Measurements from ENCODE around the gene TMEM245.

Gene TMEM245

DNA sequence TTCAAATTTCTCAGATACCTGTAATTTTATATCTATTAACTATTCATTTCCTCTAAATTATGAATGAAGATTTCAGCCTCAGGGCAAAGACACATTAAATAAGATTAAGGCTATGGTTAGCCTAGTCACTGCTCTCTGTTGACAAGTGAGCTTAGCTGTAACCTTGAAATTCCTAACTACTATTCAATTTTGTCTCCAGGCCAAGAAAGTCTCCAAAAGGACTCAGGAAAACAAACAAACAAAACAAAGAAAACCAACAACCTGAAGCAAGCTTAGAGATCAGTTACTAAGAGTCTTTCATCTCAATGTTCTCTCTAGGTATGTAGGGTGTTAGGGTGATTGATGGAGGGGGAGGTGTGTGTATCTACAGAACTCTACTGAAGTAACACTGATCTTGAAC, 96.9 kb downstream of the TMEM245 start:
- no peak overlapping the region for H3K27ac ChIP-seq
- TF ChIP-seq, protein P1, sequence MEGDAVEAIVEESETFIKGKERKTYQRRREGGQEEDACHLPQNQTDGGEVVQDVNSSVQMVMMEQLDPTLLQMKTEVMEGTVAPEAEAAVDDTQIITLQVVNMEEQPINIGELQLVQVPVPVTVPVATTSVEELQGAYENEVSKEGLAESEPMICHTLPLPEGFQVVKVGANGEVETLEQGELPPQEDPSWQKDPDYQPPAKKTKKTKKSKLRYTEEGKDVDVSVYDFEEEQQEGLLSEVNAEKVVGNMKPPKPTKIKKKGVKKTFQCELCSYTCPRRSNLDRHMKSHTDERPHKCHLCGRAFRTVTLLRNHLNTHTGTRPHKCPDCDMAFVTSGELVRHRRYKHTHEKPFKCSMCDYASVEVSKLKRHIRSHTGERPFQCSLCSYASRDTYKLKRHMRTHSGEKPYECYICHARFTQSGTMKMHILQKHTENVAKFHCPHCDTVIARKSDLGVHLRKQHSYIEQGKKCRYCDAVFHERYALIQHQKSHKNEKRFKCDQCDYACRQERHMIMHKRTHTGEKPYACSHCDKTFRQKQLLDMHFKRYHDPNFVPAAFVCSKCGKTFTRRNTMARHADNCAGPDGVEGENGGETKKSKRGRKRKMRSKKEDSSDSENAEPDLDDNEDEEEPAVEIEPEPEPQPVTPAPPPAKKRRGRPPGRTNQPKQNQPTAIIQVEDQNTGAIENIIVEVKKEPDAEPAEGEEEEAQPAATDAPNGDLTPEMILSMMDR (conservative IDR thresholded peaks at IDR 0.05) = no peak

DNA sequence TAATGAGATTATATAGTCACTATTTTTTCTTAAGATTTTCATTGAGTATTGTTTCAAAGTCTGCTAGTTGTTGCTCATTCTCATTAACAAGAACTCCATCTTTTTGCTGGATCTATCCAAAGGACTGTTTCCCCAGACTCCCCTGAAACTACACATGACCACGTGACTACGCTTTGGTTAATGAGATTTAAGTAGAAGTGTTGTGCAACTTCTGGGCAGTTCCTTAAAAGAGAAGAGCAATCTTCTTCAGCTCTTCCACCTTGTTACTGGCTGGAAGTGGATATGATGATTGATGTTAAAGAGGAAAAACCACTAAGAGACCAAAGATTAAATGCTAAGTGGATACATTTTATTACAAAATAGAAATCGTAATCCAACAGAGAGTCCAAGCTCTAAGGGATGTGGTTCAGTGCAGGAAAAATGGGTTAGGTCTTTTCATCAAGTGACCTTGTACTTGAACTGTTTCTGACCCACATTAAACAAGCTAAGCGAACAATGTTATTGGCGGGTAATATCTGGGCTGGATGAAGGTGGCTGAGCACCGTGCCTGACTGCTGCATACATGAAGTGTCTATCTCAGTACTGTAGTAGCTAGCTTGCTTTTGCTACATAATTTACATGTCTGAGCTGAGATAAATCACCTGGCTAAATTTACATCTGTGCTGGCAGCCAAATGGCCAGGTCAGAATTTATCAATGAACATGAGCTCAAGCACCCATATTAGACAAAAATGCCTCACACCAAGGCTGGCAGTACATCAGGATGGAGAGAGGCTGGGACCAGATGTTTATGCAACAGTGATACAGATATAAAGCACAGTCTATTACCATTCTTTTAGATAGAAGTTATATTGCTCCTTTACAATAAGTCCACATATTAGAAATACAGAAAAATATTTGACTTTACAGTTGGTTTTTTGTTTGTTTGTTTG, 98.9 kb downstream of the TMEM245 start:
- no peak overlapping the region for H3K27ac ChIP-seq
- TF ChIP-seq, protein P1 (conservative IDR thresholded peaks at IDR 0.05) = no peak

DNA sequence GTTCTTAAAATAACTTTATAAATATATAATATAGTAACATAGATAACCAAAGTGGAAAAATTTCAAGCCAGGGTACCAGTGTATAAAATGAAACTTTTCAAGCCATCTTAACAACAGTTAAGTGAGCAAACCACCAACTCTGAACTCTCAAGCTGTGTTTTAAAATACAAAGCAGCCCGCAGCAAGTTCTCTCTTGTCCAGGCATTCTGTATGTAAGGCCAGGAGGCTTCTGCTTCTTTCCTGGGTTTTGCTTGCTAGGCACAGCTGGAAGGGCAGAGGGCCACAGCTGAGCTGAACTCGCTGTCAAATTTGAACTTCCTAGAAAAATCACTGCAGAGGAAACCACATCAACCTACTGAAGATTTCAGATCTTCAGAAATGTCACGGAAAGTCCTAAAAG, 99.6 kb downstream of the TMEM245 start:
- TF ChIP-seq, protein P1 (conservative IDR thresholded peaks at IDR 0.05) = no peak
- no peak overlapping the region for H3K27ac ChIP-seq

DNA sequence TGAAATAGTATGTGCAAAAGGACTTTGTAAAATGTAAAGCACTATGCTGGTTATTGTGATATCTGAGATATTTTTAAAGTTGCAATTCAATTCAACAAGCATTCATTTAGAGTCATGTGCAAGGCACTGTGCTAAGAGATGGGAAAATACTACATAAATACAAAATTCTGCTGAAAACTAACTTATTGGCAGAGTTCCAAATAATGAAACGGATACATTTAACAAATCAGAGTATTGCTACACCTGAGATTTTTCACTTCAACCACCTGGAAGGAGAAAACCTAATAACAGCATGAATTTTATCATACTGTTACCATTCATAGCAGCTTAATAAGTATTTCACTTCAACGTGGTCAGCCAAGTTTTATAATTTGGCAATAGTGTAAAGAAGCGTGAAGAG, 100.3 kb downstream of the TMEM245 start:
- no peak overlapping the region for H3K27ac ChIP-seq
- TF ChIP-seq, protein P1 (conservative IDR thresholded peaks at IDR 0.05) = no peak

DNA sequence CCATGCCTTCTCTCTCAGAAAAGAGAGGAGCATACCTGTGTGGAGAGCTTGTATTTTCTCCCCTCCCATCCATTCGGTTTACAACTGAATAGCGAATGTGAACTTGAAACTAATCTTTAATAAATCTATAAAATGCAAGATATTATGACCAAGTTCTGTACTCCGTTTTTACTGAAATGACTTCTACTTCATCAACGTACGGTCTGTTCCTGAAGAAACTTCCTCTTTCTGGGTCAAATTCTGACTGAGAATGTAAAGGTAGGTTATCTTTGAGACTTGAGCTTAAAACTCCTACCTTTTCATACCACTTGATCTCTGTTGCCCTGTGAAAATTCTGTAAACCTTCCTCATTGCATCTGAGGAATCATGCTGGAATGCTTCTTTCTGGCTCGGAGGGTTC, 102.3 kb downstream of the TMEM245 start:
- H3K27ac ChIP-seq = peak overlapping the region; percentile 24

DNA sequence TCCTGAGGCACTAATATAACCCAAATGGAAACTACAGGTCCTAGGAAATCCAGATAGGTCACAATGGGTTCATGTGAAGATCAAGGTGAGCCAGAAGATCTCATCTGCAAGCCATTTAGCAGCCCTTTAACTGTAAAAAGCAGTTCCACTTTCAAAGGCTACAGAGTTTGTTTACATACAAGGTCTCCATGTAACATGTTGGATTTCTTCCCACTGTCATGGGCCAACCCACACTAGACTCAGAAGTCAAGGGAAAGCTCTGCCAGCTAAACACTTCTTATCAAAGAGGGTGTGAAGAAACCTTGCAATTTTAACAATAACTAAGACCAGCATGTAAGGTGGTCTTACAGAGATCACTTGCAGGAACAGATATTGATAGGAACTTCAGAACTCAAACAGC, 102.7 kb downstream of the TMEM245 start:
- H3K27ac ChIP-seq = peak overlapping the region; percentile 24
- TF ChIP-seq, protein P1 (conservative IDR thresholded peaks at IDR 0.05) = no peak

More for the DNA sequence above, 102.3 kb downstream of the TMEM245 start:
- TF ChIP-seq, protein P1 (conservative IDR thresholded peaks at IDR 0.05) = no peak

DNA sequence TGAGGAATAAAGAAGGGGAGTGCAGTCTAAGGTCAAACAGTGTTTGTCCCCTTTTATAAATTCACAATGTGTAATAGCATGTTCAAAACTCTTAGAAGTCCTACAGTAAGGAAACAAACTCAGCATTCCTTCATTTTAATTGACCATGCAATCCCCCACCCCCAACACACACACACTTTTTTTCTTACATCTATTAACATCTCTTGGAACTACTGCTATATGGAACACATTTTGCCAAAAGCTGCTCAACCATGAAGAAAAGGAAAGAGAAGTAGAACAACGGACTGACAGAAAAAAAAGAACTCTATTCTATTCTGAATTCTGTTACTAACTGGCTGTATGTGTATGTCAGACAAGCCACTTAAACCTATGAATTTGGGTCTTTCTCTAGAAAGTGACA, 103.6 kb downstream of the TMEM245 start:
- TF ChIP-seq, protein P1 (conservative IDR thresholded peaks at IDR 0.05) = no peak
- peak overlapping the region; percentile 24 for H3K27ac ChIP-seq

Measured in VCaP (cell line).